Stomach smooth muscle (tissue), 2 donors: ENCODE data around the gene ERC2.

Source experiments
- H3K27ac ChIP-seq: one replicate; pipeline ENCODE4 v1.7.0; 2013; ENCODE audit warnings: mild to moderate bottlenecking, low read length, inconsistent platforms
- H3K27me3 ChIP-seq, 2 donors: one replicate each; pipeline ENCODE4 v1.7.0; 2013; ENCODE audit warnings: low read length in 2 of 2; ENCODE audit not compliant: insufficient read depth in 2 of 2, control insufficient read depth in 1 of 2
- H3K36me3 ChIP-seq, 2 donors: one replicate each; pipeline ENCODE4 v1.7.0; 2013; ENCODE audit warnings: low read length in 2 of 2; ENCODE audit not compliant: control insufficient read depth in 2 of 2, insufficient read depth in 2 of 2
- H3K4me1 ChIP-seq: one replicate; pipeline ENCODE4 v1.7.0; 2013; ENCODE audit warnings: low read length; ENCODE audit not compliant: control insufficient read depth, insufficient read depth
- H3K4me3 ChIP-seq, 2 donors: one replicate each; pipeline ENCODE4 v1.7.0; 2013; ENCODE audit warnings: low read length in 2 of 2
- H3K9ac ChIP-seq, 2 donors: one replicate each; pipeline ENCODE4 v1.7.0; 2013; ENCODE audit warnings: low read length in 2 of 2, mild to moderate bottlenecking in 1 of 2
- H3K9me3 ChIP-seq, 2 donors: one replicate each; pipeline ENCODE4 v1.7.0; 2013; ENCODE audit warnings: low read length in 2 of 2; ENCODE audit not compliant: control insufficient read depth in 2 of 2
- donor health status: healthy.
- donor health status: Pancreatic carcinoma.

The ERC2 gene

GRCh38 chr3:55609230-55609827 is 858.9 kb downstream of the ERC2 start:
- Histone ChIP-seq H3K9ac (no peak overlapping the region), H3K27me3 (no peaks in the 10 kb centered on the region), H3K4me3 (no peak overlapping the region), H3K27ac (no peak overlapping the region), H3K9me3 (no peaks in the 10 kb centered on the region), H3K4me1 (no peaks in the 10 kb centered on the region), H3K36me3 (no peaks in the 10 kb centered on the region)

GRCh38 chr3:55608301-55608937 is 859.8 kb downstream of the ERC2 start:
- no peak overlapping the region for H3K27ac ChIP-seq
- no peak overlapping the region for H3K4me3 ChIP-seq
- no peaks in the 10 kb centered on the region for H3K36me3 ChIP-seq
- no peaks in the 10 kb centered on the region for H3K9me3 ChIP-seq
- H3K27me3 ChIP-seq, result no peaks in the 10 kb centered on the region
- H3K9ac ChIP-seq, result no peak overlapping the region
- H3K4me1 ChIP-seq, result no peaks in the 10 kb centered on the region

GRCh38 chr3:55607844-55608243 is 860.4 kb downstream of the ERC2 start:
- no peak overlapping the region for H3K27ac ChIP-seq
- no peak overlapping the region for H3K9ac ChIP-seq
- no peaks in the 10 kb centered on the region for H3K36me3 ChIP-seq
- no peaks in the 10 kb centered on the region for H3K9me3 ChIP-seq
- H3K27me3 ChIP-seq, result no peaks in the 10 kb centered on the region
- no peaks in the 10 kb centered on the region for H3K4me1 ChIP-seq
- H3K4me3 ChIP-seq, result no peak overlapping the region

- no peaks in the 10 kb centered on the region for H3K4me1 ChIP-seq
- no peaks in the 10 kb centered on the region for H3K27me3 ChIP-seq
- H3K9me3 ChIP-seq, result no peaks in the 10 kb centered on the region
- no peak overlapping the region for H3K9ac ChIP-seq
- H3K36me3 ChIP-seq, result no peaks in the 10 kb centered on the region
- H3K4me3 ChIP-seq, result no peak overlapping the region
- no peak overlapping the region for H3K27ac ChIP-seq
These were observed 861.1 kb downstream of the ERC2 start for GRCh38 chr3:55607175-55607574.

- no peak overlapping the region for H3K9ac ChIP-seq
- H3K4me3 ChIP-seq, result no peak overlapping the region
- H3K27ac ChIP-seq, result no peak overlapping the region
- H3K36me3 ChIP-seq, result no peaks in the 10 kb centered on the region
- H3K27me3 ChIP-seq, result no peaks in the 10 kb centered on the region
- H3K4me1 ChIP-seq, result no peaks in the 10 kb centered on the region
- H3K9me3 ChIP-seq, result no peaks in the 10 kb centered on the region
These were observed 862.6 kb downstream of the ERC2 start for GRCh38 chr3:55605443-55606236.

- Histone ChIP-seq H3K36me3 (no peaks in the 10 kb centered on the region), H3K9ac (no peak overlapping the region)
These were observed 863.4 kb downstream of the ERC2 start for GRCh38 chr3:55604846-55605245.

GRCh38 chr3:55604402-55604801 is 863.9 kb downstream of the ERC2 start:
- H3K9me3 ChIP-seq, result no peaks in the 10 kb centered on the region
- H3K27ac ChIP-seq, result no peak overlapping the region
- no peaks in the 10 kb centered on the region for H3K4me1 ChIP-seq
- no peaks in the 10 kb centered on the region for H3K27me3 ChIP-seq
- no peaks in the 10 kb centered on the region for H3K36me3 ChIP-seq
- no peak overlapping the region for H3K9ac ChIP-seq
- H3K4me3 ChIP-seq, result no peak overlapping the region

More at GRCh38 chr3:55604846-55605245, 863.4 kb downstream of the ERC2 start:
- Histone ChIP-seq H3K4me1 (no peaks in the 10 kb centered on the region), H3K4me3 (no peak overlapping the region), H3K9me3 (no peaks in the 10 kb centered on the region), H3K27me3 (no peaks in the 10 kb centered on the region), H3K27ac (no peak overlapping the region)

- peaks cover 0 to 2% of the 10 kb centered on the region in 2 donors for H3K27me3 ChIP-seq
- no peaks in the 10 kb centered on the region for H3K36me3 ChIP-seq
- no peaks in the 10 kb centered on the region for H3K9me3 ChIP-seq
- no peak overlapping the region for H3K27ac ChIP-seq
- H3K4me3 ChIP-seq, result no peak overlapping the region
- no peaks in the 10 kb centered on the region for H3K4me1 ChIP-seq
- no peak overlapping the region for H3K9ac ChIP-seq
These were observed 866.7 kb downstream of the ERC2 start for GRCh38 chr3:55601366-55602080.

- no peak overlapping the region for H3K4me3 ChIP-seq
- H3K27ac ChIP-seq, result no peak overlapping the region
- peaks cover 3% of the 10 kb centered on the region for H3K4me1 ChIP-seq
- H3K9ac ChIP-seq, result no peak overlapping the region
- peaks cover 0 to 2% of the 10 kb centered on the region in 2 donors for H3K27me3 ChIP-seq
- no peaks in the 10 kb centered on the region for H3K36me3 ChIP-seq
- no peaks in the 10 kb centered on the region for H3K9me3 ChIP-seq
These were observed 870.0 kb downstream of the ERC2 start for GRCh38 chr3:55598224-55598623.

- H3K4me1 ChIP-seq, result peaks cover 3% of the 10 kb centered on the region
- H3K9ac ChIP-seq, result no peak overlapping the region
- no peak overlapping the region for H3K4me3 ChIP-seq
- no peaks in the 10 kb centered on the region for H3K9me3 ChIP-seq
- H3K27ac ChIP-seq, result no peak overlapping the region
- no peaks in the 10 kb centered on the region for H3K36me3 ChIP-seq
- peaks cover 0 to 2% of the 10 kb centered on the region in 2 donors for H3K27me3 ChIP-seq
These were observed 870.6 kb downstream of the ERC2 start for GRCh38 chr3:55597641-55598040.
